Left lung (tissue), 10 donors: ENCODE data around the gene CACNA1C. TPM values are rescaled to one million over a fixed set of nuclear protein-coding genes. Genes with fewer than 3 reads are reported as not detected.
A peak's percentile ranks its signal among the peaks of the same experiment; 100 is the strongest.
"Not testable (repeated sequence)": the region's sequence is repeated elsewhere in the genome, so short reads cannot be mapped to it uniquely, and the experiment has no call there.

Source experiments
- ATAC-seq: fragments of 200-7000 bp; cut with Tn5 transposase; one replicate; pipeline ENCODE4 v1.9.1; 2020; ENCODE audit warnings: moderate library complexity
- DNase-seq, 4 donors: peaks; one replicate each; pipeline ENCODE4 v3.0.0-alpha.2; 2013 to 2020
- H3K27ac ChIP-seq, 2 donors: fragments of 200-600 bp; sonication (generic) in 1 of 2; one replicate each; pipeline versions ENCODE4 v1.5.0 to v1.8.0; 2020 to 2021
- H3K27me3 ChIP-seq, 2 donors: fragments of 200-600 bp; sonication (generic) in 1 of 2; one replicate each; pipeline versions ENCODE4 v1.5.0 to v1.8.0; 2020 to 2021
- H3K36me3 ChIP-seq, 2 donors: fragments of 200-600 bp; sonication (generic) in 1 of 2; one replicate each; pipeline versions ENCODE4 v1.5.0 to v1.8.0; 2020 to 2021
- H3K4me1 ChIP-seq, 2 donors: fragments of 200-600 bp; one replicate each; pipeline ENCODE4 v1.8.0; 2021
- H3K4me3 ChIP-seq, 2 donors: fragments of 200-600 bp; sonication (generic) in 1 of 2; one replicate each; pipeline versions ENCODE4 v1.5.0 to v1.8.0; 2020 to 2021; ENCODE audit warnings: mild to moderate bottlenecking in 1 of 2
- H3K9me3 ChIP-seq, 2 donors: fragments of 200-600 bp; sonication (generic) in 1 of 2; one replicate each; pipeline versions ENCODE4 v1.5.0 to v1.8.0; 2020 to 2021
- CTCF ChIP-seq, 2 donors: fragments of 200-600 bp; sonication (generic) in 1 of 2; IDR thresholded peaks; one replicate each; pipeline versions ENCODE4 v1.5.0 to v1.8.0; 2021; ENCODE audit warnings: antibody characterized with exemption in 2 of 2
- intact Hi-C, 2 donors: fragments of 100-400 bp; cut with DNase I; formaldehyde crosslinking; loops; one replicate each; pipeline versions ENCODE4 v1.11.2 to v1.14.2; 2022
- polyA plus RNA-seq, 6 donors: library from polyadenylated mRNA; unstranded; fragments of 120-200 nt; gene quantifications; one replicate each; pipeline ENCODE4 v1.2.1, GENCODE V29; 2013; ENCODE audit not compliant: insufficient read length in 6 of 6
- total RNA-seq, 2 donors: library from RNA; stranded (reverse); fragmentation: NEBNext Ultra II Directional; extraction: Animal tissue kit (Norgen Biotek cat#: 25700); gene quantifications; one replicate each; pipeline ENCODE4 v1.2.1, GENCODE V29; 2021
- donor health status: DM: no; HTN: yes; CAD: no.
- donor health status: DM: no; HTN: no; CAD: no.

The CACNA1C gene
- total and polyA plus RNA-seq, 8 donors, result 11.9 to 21.9 (median 14.2) TPM

GRCh38 chr12:2248087-2248900, 195.5 kb downstream of the CACNA1C start:
- Histone ChIP-seq H3K4me1 (peaks cover 0 to 4% of the 10 kb centered on the region in 2 donors), H3K9me3 (no peaks in the 10 kb centered on the region), H3K27ac (peak overlapping the region in 1 of 2 donors; percentile 6), H3K4me3 (no peak overlapping the region), H3K27me3 (no peaks in the 10 kb centered on the region), H3K36me3 (no peaks in the 10 kb centered on the region)
- no peak for TF ChIP-seq CTCF (IDR thresholded peaks at IDR 0.05)
- DNase-seq (peak in 1 of 4 donors; percentile 39), ATAC-seq (no peak)
- intact Hi-C loops, result no loop called here

DNA sequence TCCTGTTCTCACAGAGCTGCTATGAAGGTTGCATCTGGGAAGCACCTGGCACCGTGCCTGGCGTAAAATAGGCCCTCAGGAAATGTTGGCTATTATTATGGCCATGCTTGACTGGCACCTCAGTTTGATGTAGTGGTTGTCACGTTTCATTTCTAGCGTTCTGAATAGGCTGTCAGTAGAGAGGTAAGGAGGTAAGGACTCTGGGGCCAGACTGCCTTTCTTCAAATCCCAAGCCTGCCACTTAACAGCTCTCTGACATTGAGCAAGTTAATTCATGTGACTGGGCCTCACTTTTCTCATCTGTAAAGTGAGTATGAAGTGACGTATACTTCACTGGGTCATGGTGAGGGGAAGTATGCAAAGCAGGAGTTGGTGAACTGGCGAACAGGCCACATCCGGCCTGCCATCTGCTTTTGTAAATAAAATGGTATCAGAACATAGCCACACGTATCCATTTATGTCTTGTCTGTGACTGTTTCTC, 196.2 kb downstream of the CACNA1C start:
- ATAC-seq (no peak), DNase-seq (no peak)
- no peaks in the 10 kb centered on the region for H3K36me3 ChIP-seq
- H3K4me1 ChIP-seq, result peaks cover 0 to 4% of the 10 kb centered on the region in 2 donors
- H3K27ac ChIP-seq, result no peak overlapping the region
- intact Hi-C loops, result no loop called here
- no peak overlapping the region for H3K4me3 ChIP-seq
- no peaks in the 10 kb centered on the region for H3K9me3 ChIP-seq
- no peaks in the 10 kb centered on the region for H3K27me3 ChIP-seq
- no peak for TF ChIP-seq CTCF (IDR thresholded peaks at IDR 0.05)

DNA sequence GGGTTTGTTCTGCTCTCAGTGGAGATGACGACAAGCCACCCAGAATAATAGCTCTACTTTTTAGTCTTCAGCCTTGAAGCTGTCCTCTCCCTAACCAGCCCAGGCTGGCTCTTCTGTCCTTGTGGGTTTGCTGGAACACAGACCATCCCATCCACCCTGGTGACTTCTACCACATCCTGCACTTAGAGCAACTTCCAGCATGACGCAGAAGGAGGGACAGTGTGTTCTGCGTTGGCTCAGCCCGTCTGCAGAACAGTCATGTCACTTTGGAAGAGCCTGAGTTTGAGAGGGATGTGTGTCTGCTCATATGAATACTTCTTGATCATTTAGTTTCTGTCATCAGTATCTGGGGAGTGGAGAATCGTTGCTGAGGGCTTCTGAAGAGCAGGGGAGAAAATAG, 198.0 kb downstream of the CACNA1C start:
- intact Hi-C loops, result no loop called here
- peaks cover 0 to under 1% of the 10 kb centered on the region in 2 donors for H3K9me3 ChIP-seq
- no peak for TF ChIP-seq CTCF (IDR thresholded peaks at IDR 0.05)
- H3K4me3 ChIP-seq, result no peak overlapping the region
- no peak overlapping the region for H3K27ac ChIP-seq
- no peaks in the 10 kb centered on the region for H3K27me3 ChIP-seq
- DNase-seq (no peak), ATAC-seq (no peak)
- H3K36me3 ChIP-seq, result no peaks in the 10 kb centered on the region
- H3K4me1 ChIP-seq, result peaks cover 0 to 4% of the 10 kb centered on the region in 2 donors

DNA sequence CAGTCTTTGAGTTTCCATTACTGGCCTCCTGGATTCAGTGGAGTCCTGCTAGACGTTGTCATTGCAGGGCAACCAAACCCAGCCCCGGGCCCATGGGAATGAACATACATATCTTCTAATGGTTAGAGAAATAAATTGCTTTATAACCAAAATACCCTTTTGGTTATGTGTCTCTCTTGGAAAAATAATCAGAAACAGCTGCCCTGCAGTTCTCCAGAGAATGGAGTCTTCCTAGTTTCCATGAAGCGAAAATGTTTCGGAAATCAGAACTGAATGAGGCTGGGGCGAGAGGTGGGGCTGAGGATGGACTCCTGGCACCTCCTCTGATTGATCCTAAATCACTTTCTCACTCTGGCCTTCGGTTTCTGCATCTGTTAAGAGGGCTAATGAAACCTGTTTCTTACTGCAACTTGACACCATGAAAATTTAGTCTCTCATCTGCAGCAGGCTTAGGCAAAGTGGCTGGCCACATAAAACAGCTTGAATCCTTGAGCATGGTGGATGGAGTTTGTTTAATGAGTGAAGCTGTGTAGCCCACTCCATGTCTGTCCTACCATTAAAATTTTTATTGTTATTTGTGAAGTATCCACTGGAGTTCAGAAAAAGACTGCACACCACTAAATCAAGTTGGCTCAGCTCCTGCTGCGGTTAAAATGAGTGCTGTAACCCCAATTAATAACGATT, 198.9 kb downstream of the CACNA1C start:
- H3K9me3 ChIP-seq, result peaks cover 0 to 1% of the 10 kb centered on the region in 2 donors
- no peak overlapping the region for H3K4me3 ChIP-seq
- DNase-seq (no peak), ATAC-seq (no peak)
- TF ChIP-seq CTCF (IDR thresholded peaks at IDR 0.05), result no peak
- peaks cover 0 to 4% of the 10 kb centered on the region in 2 donors for H3K4me1 ChIP-seq
- H3K36me3 ChIP-seq, result no peaks in the 10 kb centered on the region
- no peaks in the 10 kb centered on the region for H3K27me3 ChIP-seq
- intact Hi-C loops, result no loop called here
- H3K27ac ChIP-seq, result no peak overlapping the region

DNA sequence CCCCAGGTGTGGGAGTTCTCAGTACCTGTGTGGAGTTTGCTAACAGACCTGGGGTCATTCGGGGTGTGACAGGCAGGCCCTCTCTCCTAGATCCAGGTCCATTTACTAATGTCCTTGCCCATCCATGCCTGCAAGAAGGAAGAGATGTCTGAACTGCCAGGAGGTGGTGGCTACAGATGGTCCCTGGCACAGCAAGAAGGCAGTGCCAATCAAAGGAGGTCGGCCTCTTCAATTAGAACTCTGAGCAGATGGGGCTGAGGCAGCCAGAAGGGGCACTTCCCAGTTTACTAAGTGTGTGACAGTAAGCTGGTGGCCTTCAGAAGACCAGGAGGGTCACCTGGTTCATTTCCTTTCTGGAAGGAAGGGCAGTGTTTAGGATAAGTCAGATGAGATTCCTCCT, 202.5 kb downstream of the CACNA1C start:
- Histone ChIP-seq H3K36me3 (no peaks in the 10 kb centered on the region), H3K27ac (no peak overlapping the region), H3K9me3 (peaks cover 0 to 1% of the 10 kb centered on the region in 2 donors), H3K4me1 (peaks cover 5 to 20% of the 10 kb centered on the region in 2 donors), H3K4me3 (no peak overlapping the region), H3K27me3 (no peaks in the 10 kb centered on the region)
- no peak for DNase-seq
- intact Hi-C loops, result no loop called here
- no peak for TF ChIP-seq CTCF (IDR thresholded peaks at IDR 0.05)
- no peak for ATAC-seq

- H3K27ac ChIP-seq, H3K4me3 ChIP-seq, intact Hi-C loops, H3K27me3 ChIP-seq, H3K36me3 ChIP-seq, ATAC-seq, H3K9me3 ChIP-seq: not testable (repeated sequence)
- DNase-seq, result peak in 1 of 4 donors; percentile 28
- peaks cover 5 to 23% of the 10 kb centered on the region in 2 donors for H3K4me1 ChIP-seq
Observed at GRCh38 chr12:2255731-2256130, 202.9 kb downstream of the CACNA1C start.
